Measurements from ENCODE around the gene RERE. TPM values are rescaled to one million over a fixed set of nuclear protein-coding genes. Genes with fewer than 3 reads are reported as not detected.
A peak's percentile ranks its signal among the peaks of the same experiment; 100 is the strongest.
"Not testable (repeated sequence)": the region's sequence is repeated elsewhere in the genome, so short reads cannot be mapped to it uniquely, and the experiment has no call there.

Gene RERE
- total RNA-seq, 1 donor from 2014 or later, result 64.6 TPM

GRCh38 chr1:8448911-8449661 lies 368.4 kb downstream of the RERE start:
- Histone ChIP-seq H3K4me1 (peaks cover 0 to 5% of the 10 kb centered on the region in 2 donors), H3K27me3 (no peaks in the 10 kb centered on the region), H3K36me3 (no peaks in the 10 kb centered on the region), H3K27ac (peak overlapping the region; percentile 54 to 58), H3K9me3 (no peaks in the 10 kb centered on the region), H3K4me3 (peak overlapping the region; percentile 18 to 46)
- intact Hi-C loops (cut with DNase I), result no loop called here
- no peak for DNase-seq (ENCODE audit: low spot score in 2 of 2)
- TF ChIP-seq, protein P1, sequence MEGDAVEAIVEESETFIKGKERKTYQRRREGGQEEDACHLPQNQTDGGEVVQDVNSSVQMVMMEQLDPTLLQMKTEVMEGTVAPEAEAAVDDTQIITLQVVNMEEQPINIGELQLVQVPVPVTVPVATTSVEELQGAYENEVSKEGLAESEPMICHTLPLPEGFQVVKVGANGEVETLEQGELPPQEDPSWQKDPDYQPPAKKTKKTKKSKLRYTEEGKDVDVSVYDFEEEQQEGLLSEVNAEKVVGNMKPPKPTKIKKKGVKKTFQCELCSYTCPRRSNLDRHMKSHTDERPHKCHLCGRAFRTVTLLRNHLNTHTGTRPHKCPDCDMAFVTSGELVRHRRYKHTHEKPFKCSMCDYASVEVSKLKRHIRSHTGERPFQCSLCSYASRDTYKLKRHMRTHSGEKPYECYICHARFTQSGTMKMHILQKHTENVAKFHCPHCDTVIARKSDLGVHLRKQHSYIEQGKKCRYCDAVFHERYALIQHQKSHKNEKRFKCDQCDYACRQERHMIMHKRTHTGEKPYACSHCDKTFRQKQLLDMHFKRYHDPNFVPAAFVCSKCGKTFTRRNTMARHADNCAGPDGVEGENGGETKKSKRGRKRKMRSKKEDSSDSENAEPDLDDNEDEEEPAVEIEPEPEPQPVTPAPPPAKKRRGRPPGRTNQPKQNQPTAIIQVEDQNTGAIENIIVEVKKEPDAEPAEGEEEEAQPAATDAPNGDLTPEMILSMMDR (IDR thresholded peaks at IDR 0.05), result no peak

DNA sequence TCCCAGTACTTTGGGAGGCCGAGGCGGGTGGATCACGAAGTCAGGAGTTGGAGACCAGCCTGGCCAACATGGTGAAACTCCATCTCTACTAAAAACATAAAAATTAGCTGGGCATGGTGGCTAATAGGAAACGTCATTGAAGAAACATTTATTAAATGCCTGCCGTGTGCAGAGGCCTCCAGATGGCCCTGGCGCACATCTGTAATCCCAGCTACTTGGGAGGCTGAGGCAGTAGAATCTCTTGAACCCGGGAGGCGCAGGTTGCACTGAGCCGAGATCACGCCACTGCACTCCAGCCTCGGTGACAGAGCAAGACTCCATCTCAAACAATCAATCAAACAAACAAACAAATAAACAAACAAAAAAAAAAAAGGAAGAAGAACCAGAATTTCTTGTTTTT lies 368.9 kb downstream of the RERE start:
- H3K4me3 ChIP-seq; H3K9me3 ChIP-seq; H3K4me1 ChIP-seq; H3K36me3 ChIP-seq; H3K27me3 ChIP-seq; intact Hi-C loops (cut with DNase I); DNase-seq (ENCODE audit: low spot score in 2 of 2): not testable (repeated sequence)
- H3K27ac ChIP-seq, result peak overlapping the region; percentile 54 to 58

GRCh38 chr1:8447616-8448150 lies 369.8 kb downstream of the RERE start:
- no peaks in the 10 kb centered on the region for H3K9me3 ChIP-seq
- H3K4me3 ChIP-seq, result no peak overlapping the region
- H3K36me3 ChIP-seq, result no peaks in the 10 kb centered on the region
- intact Hi-C loops (cut with DNase I), result no loop called here
- H3K4me1 ChIP-seq, result peaks cover 0 to 5% of the 10 kb centered on the region in 2 donors
- TF ChIP-seq, protein P1 (IDR thresholded peaks at IDR 0.05), result no peak
- H3K27me3 ChIP-seq, result no peaks in the 10 kb centered on the region
- no peak for DNase-seq (ENCODE audit: low spot score in 2 of 2)
- H3K27ac ChIP-seq, result no peak overlapping the region

DNA sequence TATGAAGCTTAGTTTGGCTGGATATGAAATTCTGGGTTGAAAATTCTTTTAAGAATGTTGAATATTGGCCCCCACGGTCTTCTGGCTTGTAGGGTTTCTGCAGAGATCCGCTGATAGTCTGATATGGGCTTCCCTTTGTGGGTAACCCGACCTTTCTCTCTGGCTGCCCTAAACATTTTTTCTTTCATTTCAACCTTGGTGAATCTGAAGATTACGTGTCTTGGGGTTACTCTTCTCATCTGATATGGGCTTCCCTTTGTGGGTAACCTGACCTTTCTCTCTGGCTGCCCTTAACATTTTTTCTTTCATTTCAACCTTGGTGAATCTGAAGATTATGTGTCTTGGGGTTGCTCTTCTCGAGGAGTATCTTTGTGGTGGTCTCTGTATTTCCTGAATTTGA lies 371.3 kb downstream of the RERE start:
- H3K27me3 ChIP-seq; H3K36me3 ChIP-seq; intact Hi-C loops (cut with DNase I); H3K4me3 ChIP-seq; H3K4me1 ChIP-seq; H3K27ac ChIP-seq; DNase-seq (ENCODE audit: low spot score in 2 of 2); H3K9me3 ChIP-seq: not testable (repeated sequence)

GRCh38 chr1:8443558-8444194 lies 373.8 kb downstream of the RERE start:
- H3K27ac ChIP-seq, result no peak overlapping the region
- TF ChIP-seq, protein P1 (IDR thresholded peaks at IDR 0.05), result no peak
- no peak for DNase-seq (ENCODE audit: low spot score in 2 of 2)
- H3K9me3 ChIP-seq, result no peaks in the 10 kb centered on the region
- intact Hi-C loops (cut with DNase I), result no loop called here
- H3K27me3 ChIP-seq, result no peaks in the 10 kb centered on the region
- no peaks in the 10 kb centered on the region for H3K36me3 ChIP-seq
- H3K4me3 ChIP-seq, result no peak overlapping the region
- H3K4me1 ChIP-seq, result peaks cover 0 to 12% of the 10 kb centered on the region in 2 donors

- Histone ChIP-seq H3K36me3 (no peaks in the 10 kb centered on the region), H3K27me3 (no peaks in the 10 kb centered on the region), H3K4me1 (peaks cover 0 to 15% of the 10 kb centered on the region in 2 donors), H3K27ac (no peak overlapping the region), H3K4me3 (no peak overlapping the region), H3K9me3 (no peaks in the 10 kb centered on the region)
- no peak for DNase-seq (ENCODE audit: low spot score in 2 of 2)
- intact Hi-C loops (cut with DNase I), result no loop called here
- TF ChIP-seq, protein P1 (IDR thresholded peaks at IDR 0.05), result no peak
Observed at GRCh38 chr1:8441426-8441825, 376.0 kb downstream of the RERE start.
